HEK293T (cell line): Measurements from ENCODE around the gene ANKDD1A.

Experiments
- BHLHE40 ChIP-seq: fragments of 450-650 bp; IDR thresholded peaks from 2 replicates; pipeline ENCODE4 v1.6.1; 2016; ENCODE audit warnings: mild to moderate bottlenecking, moderate library complexity, borderline replicate concordance
- ELF4 ChIP-seq: fragments of 450-650 bp; IDR thresholded peaks from 2 replicates; pipeline ENCODE4 v1.6.1; 2017; ENCODE audit warnings: antibody characterized with exemption
- FOXK2 ChIP-seq: fragments of 450-650 bp; IDR thresholded peaks from 2 replicates; pipeline ENCODE4 v1.6.1; 2016; ENCODE audit warnings: mild to moderate bottlenecking
- FOXM1 ChIP-seq: fragments of 450-650 bp; IDR thresholded peaks from 2 replicates; pipeline ENCODE4 v1.6.1; 2017; ENCODE audit warnings: mild to moderate bottlenecking, borderline replicate concordance
- PKNOX1 ChIP-seq: fragments of 450-650 bp; IDR thresholded peaks from 2 replicates; pipeline ENCODE4 v1.6.1; 2016
- SUZ12 ChIP-seq: fragments of 450-650 bp; IDR thresholded peaks from 2 replicates; pipeline ENCODE4 v1.6.1; 2016; ENCODE audit warnings: mild to moderate bottlenecking

- TF ChIP-seq SUZ12 (no peak), FOXK2 (no peak), ELF4 (no peak), FOXM1 (no peak), PKNOX1 (no peak), BHLHE40 (no peak)
Measured at GRCh38 chr15:64878705-64879104, 33.0 kb upstream of the ANKDD1A start.
